Psoas muscle (tissue), 8 donors: ENCODE measurements around the gene MLLT3. TPM values are rescaled to one million over a fixed set of nuclear protein-coding genes. Genes with fewer than 3 reads are reported as not detected.

Source experiments
- ATAC-seq, 4 donors: fragments of 200-7000 bp; cut with Tn5 transposase; one replicate each; pipeline ENCODE4 v1.9.1; 2020; ENCODE audit warnings: moderate library complexity in 3 of 4, mild to moderate bottlenecking in 2 of 4
- DNase-seq, 2 donors: peaks; one replicate each; pipeline ENCODE4 v3.0.0-alpha.2; 2020
- H3K27ac ChIP-seq: fragments of 200-600 bp; one replicate; pipeline ENCODE4 v1.8.0; 2022
- H3K27me3 ChIP-seq, 3 donors: fragments of 200-600 bp in 1 of 3; one replicate each; pipeline versions ENCODE4 v1.6.1 to v1.8.0; 2013 to 2022; ENCODE audit warnings: low read length in 2 of 3, mild to moderate bottlenecking in 2 of 3, moderate library complexity in 1 of 3; ENCODE audit not compliant: insufficient read depth in 3 of 3
- H3K36me3 ChIP-seq, 2 donors: fragments of 200-600 bp in 1 of 2; one replicate each; pipeline versions ENCODE4 v1.6.1 to v1.8.0; 2013 to 2022; ENCODE audit warnings: low read depth in 1 of 2, mild to moderate bottlenecking in 1 of 2, moderate library complexity in 1 of 2; ENCODE audit not compliant: insufficient read depth in 1 of 2
- H3K4me1 ChIP-seq: fragments of 200-600 bp; one replicate; pipeline ENCODE4 v1.8.0; 2022
- H3K4me3 ChIP-seq: fragments of 200-600 bp; one replicate; pipeline ENCODE4 v1.8.0; 2022; ENCODE audit warnings: mild to moderate bottlenecking
- H3K9me3 ChIP-seq: fragments of 200-600 bp; one replicate; pipeline ENCODE4 v1.8.0; 2022
- WGBS, 3 donors: extraction: QIAGEN DNeasy Blood & Tissue Kit; methylation state at CpG; one replicate each; pipeline versions ENCODE4 v1.1.6 to v1.1.7; 2013; 5-methylcytosine and 5-hydroxymethylcytosine counted together
- intact Hi-C, 2 donors: fragments of 100-400 bp; cut with DNase I; formaldehyde crosslinking; loops; one replicate each; pipeline versions ENCODE4 v1.11.0 to v1.14.2; 2022
- polyA plus RNA-seq, 3 donors: library from polyadenylated mRNA; stranded (reverse); fragments of 200-250 nt; gene quantifications; one replicate each; pipeline ENCODE4 v1.2.3, GENCODE V29; 2013
- total RNA-seq, 4 donors: library from RNA; stranded (reverse); fragmentation: NEBNext Ultra II Directional in 2 of 4; extraction: Animal tissue kit (Norgen Biotek cat#: 25700) in 2 of 4; gene quantifications; one replicate each; pipeline versions ENCODE4 v1.2.1 to v1.2.4, GENCODE V29; 2021 to 2023
- TF ChIP-seq, protein P1 (sequence below): fragments of 200-600 bp; IDR thresholded peaks from one replicate; pipeline ENCODE4 v1.8.0; 2022; ENCODE audit warnings: antibody characterized with exemption
- donor health status: healthy with polysubstance abuse.
- donor health status: DM: no; HTN: no; CAD: no; lungs with moderate emphysema.
- donor health status: Bipolar disorder and iron deficiency.
- donor health status: healthy.
- donor health status: DM: yes; HTN: yes; CAD: no.
- donor health status: DM: no; HTN: no; CAD: no.
- donor health status: DM: no; HTN: no; CAD: no.
- donor health status: DM: yes; HTN: yes; CAD: no.

MLLT3 gene
- total and polyA plus RNA-seq, 7 donors = 1.2 to 9.8 (median 3.3) TPM

DNA sequence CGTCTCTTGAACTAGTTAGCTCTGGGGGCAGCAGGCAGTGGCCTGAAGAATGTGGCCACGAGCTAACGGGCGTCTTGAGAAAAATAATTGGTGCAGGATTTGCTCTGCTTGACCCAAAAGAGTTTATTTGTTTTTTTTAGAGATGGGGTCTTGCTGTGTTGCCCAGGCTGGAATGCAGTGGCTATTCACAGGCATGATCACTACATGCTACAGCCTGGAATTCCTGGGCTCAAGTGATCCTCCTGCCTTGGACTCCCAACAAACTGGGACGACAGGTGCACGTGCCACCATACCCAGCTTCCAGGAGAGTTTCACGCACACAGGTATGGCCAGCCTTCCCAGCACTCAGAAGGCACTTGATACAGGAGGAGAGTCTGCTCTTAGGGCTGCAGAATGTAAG is 203.8 kb downstream of the MLLT3 start:
- 93 to 97% (median 96%) methylated on average over 7 of the region's 7 CpGs for WGBS, 3 donors
- TF ChIP-seq, protein P1, sequence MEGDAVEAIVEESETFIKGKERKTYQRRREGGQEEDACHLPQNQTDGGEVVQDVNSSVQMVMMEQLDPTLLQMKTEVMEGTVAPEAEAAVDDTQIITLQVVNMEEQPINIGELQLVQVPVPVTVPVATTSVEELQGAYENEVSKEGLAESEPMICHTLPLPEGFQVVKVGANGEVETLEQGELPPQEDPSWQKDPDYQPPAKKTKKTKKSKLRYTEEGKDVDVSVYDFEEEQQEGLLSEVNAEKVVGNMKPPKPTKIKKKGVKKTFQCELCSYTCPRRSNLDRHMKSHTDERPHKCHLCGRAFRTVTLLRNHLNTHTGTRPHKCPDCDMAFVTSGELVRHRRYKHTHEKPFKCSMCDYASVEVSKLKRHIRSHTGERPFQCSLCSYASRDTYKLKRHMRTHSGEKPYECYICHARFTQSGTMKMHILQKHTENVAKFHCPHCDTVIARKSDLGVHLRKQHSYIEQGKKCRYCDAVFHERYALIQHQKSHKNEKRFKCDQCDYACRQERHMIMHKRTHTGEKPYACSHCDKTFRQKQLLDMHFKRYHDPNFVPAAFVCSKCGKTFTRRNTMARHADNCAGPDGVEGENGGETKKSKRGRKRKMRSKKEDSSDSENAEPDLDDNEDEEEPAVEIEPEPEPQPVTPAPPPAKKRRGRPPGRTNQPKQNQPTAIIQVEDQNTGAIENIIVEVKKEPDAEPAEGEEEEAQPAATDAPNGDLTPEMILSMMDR = no peak
- ATAC-seq = no peak

DNA sequence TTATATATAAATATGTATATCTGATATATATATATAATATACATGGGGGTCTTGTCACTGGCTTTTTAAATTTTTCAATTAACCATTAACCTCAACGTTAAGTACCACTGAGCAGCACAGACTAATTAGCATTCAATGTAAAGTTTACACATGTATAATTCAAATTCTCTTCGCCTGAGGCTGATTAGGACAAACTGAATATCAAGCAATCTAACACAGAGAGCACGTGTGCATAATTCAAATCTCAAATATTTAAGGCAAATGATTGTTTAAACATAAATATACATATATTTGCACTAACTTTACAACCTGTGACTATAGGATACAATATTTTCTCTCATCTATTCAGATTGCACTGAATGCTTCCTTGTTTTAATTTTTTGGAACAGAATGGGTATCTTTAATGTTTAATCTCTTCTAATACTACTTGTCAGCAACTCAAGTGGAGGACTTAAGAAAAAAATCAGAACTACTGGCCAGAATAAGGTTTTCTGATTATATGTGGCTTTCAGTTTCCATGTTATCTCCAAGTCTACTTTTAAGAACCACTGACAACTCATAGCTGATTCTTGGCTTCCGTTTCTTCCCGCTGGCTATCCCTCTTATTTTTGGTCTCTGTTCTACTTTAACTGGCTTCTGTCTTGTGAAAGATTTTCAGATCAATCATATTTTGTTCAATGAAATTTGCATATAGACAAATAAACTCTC is 204.8 kb downstream of the MLLT3 start:
- Histone ChIP-seq H3K4me3 (no peak overlapping the region), H3K27me3 (no peaks in the 10 kb centered on the region), H3K9me3 (no peaks in the 10 kb centered on the region), H3K27ac (no peak overlapping the region), H3K4me1 (no peaks in the 10 kb centered on the region), H3K36me3 (no peaks in the 10 kb centered on the region)
- intact Hi-C loops = no loop called here
- WGBS, 3 donors = 89 to 96% (median 95%) methylated on average over 5 of the region's 5 CpGs
- ATAC-seq = no peak
- TF ChIP-seq, protein P1 = no peak
- no peak for DNase-seq

More for the DNA sequence above, 203.8 kb downstream of the MLLT3 start:
- no peaks in the 10 kb centered on the region for H3K4me1 ChIP-seq
- H3K4me3 ChIP-seq = no peak overlapping the region
- DNase-seq = no peak
- H3K36me3 ChIP-seq = no peaks in the 10 kb centered on the region
- no peaks in the 10 kb centered on the region for H3K9me3 ChIP-seq
- no peak overlapping the region for H3K27ac ChIP-seq
- no peaks in the 10 kb centered on the region for H3K27me3 ChIP-seq
- intact Hi-C loops = no loop called here

DNA sequence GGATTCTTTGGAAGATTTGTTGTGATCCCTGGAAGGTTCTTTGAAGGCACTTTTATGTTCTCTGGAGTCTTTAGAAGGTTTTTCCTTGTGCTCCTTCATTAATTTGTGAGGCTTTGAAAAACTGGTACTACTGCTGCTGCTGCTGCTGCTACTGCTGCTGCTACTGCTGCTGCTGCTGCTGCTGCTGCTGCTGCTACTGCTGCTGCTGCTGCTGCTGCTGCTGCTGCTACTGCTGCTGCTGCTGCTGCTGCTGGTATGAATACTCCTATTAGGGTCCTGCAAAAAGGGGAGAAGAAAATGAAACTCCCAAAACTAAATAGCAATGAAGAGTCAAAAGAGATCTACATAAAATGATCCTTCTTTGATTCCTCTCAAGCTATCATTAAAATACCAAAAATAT is 208.1 kb downstream of the MLLT3 start:
- Histone ChIP-seq H3K4me3 (no peak overlapping the region), H3K27ac (no peak overlapping the region), H3K36me3 (no peaks in the 10 kb centered on the region), H3K27me3 (no peaks in the 10 kb centered on the region), H3K4me1 (no peaks in the 10 kb centered on the region), H3K9me3 (no peaks in the 10 kb centered on the region)
- ATAC-seq (no peak), DNase-seq (no peak)
- intact Hi-C loops = no loop called here
- TF ChIP-seq, protein P1 = no peak

DNA sequence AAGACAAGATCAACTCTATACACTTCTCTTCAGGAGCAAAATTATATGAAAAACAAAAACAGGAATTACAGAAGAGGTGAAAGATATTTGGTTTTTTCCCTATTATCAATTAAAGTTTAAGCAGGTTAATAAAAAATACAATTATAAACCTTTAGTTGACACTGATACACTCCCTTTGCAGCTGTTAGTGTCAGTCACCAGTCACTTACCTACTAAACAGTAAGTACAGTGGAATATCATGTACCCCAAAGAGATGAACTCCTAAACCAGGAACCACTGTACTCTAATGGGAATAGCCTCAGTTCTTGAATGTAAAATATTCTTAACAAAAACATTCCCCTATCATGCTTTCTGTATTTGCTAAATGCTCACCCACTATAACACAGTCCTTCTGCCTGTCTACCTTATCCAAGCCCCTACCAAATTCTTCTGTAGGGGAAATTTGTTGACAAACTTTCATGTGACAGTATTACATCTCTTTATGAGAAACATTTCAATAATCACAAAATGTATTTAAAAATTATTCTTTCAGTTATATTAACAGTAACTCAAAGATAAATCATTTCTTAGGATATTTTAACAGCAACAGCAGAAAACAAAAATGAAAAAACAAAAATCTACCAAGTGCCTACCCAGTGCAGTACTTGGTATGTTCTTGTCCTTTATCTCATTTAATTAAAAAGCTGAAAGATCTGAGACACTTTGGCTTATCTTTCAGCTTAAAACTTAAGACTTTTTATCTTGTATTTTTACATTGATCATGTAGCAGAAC is 212.8 kb downstream of the MLLT3 start:
- no peak for ATAC-seq
- H3K4me3 ChIP-seq = no peak overlapping the region
- no peaks in the 10 kb centered on the region for H3K27me3 ChIP-seq
- H3K36me3 ChIP-seq = no peaks in the 10 kb centered on the region
- H3K9me3 ChIP-seq = no peaks in the 10 kb centered on the region
- TF ChIP-seq, protein P1 = no peak
- intact Hi-C loops = no loop called here
- no peak for DNase-seq
- no peak overlapping the region for H3K27ac ChIP-seq
- no peaks in the 10 kb centered on the region for H3K4me1 ChIP-seq
